ENCODE results near the gene FAM110A. TPM values are rescaled to one million over a fixed set of nuclear protein-coding genes. Genes with fewer than 3 reads are reported as not detected.

FAM110A gene
- polyA plus RNA-seq, 2 of the 4 experiments (the other 2 are of a cell fraction), result 3.1 to 4.4 TPM

DNA sequence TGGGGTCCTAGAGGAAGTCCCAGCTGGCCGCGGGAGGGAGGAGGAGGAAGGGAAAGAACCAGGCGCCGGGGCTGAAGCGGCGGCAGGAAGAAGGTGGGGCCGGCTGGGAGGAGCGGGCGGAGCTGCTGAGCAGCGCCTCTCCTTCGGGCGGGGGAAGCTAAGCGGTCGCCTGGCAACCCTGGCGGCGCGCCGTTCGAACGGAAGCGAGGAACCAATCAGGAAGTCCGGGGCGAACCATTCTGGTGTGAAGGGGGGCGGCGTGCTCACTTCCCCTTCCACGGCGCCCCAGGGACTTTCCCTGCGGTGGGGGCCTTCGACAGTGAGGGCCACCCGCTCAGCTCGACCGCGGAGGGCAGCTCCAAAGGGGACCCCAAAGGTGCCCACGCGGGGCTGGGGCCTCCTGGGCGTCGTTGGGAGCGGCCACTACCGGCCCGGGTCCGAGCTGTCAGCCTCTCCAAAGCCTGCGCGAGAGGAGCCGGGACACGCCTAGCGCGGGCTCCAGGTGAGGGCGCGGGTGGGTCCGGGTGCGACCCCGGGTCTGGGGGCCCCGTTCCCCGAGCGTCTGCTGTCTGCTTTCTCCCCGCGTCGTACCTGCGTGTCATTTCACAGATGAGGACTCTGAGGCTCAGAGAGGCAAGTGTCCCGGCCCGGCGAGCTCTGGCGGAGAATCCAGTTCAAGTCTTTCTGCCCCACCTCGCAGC lies at the start of gene FAM110A (continued):
- TF ChIP-seq CTCF (IDR thresholded peaks at IDR 0.05) (no peak), FOSL2 (IDR thresholded peaks at IDR 0.05) (no peak), FOSL2 (CRISPR knock-in tag; IDR thresholded peaks at IDR 0.05) (no peak), CBX2 (IDR thresholded peaks at IDR 0.05; ENCODE audit: borderline replicate concordance, low read depth) (no peak), PHF8 (IDR thresholded peaks at IDR 0.05; ENCODE audit: borderline replicate concordance, low read depth) (peak; percentile 71), ELK1 (IDR thresholded peaks at IDR 0.05; ENCODE audit: low read depth, low read length) (no peak), SMC3 (IDR thresholded peaks at IDR 0.05) (peak; percentile 10; the same call in 1 of the 3 replicates), POLR2A (IDR thresholded peaks at IDR 0.05; ENCODE audit: low read length) (peak; percentile 27; the same call in 1 of the 2 replicates)

- ChIA-PET POLR2A (no interaction called here), CTCF (no interaction called here)
- H3K4me3 ChIP-seq, result no peak overlapping the region
- no peak overlapping the region for H3K4me2 ChIP-seq
- TF ChIP-seq POLR2A (IDR thresholded peaks at IDR 0.05; ENCODE audit: low read length), result no peak
- no peaks in the 10 kb centered on the region for H3K4me1 ChIP-seq
- WGBS (ENCODE audit: missing lambda C conversion rate), result 2% methylated on average over 1 of the region's 1 CpG
- FAIRE-seq (peak; percentile 54), DNase-seq (ENCODE audit: low read depth in 1 of 2, low spot score in 1 of 2) (no peak), ATAC-seq (no peak)
- H3K9me3 ChIP-seq, result peaks cover 24% of the 10 kb centered on the region
- no peak overlapping the region for H3K27ac ChIP-seq
These were observed 45.7 kb upstream of the FAM110A start for GRCh38 chr20:787825-788224.

- CTCF ChIA-PET, result interaction anchor here (1.4 to 1.6 kb wide), 2 partner anchors 25 to 28 kb away, joined by 3 read pairs; no protein-coding TSS in a partner anchor
- no peaks in the 10 kb centered on the region for H3K4me1 ChIP-seq
- POLR2A ChIA-PET, result no interaction called here
- H3K4me2 ChIP-seq, result no peak overlapping the region
- H3K27ac ChIP-seq, result no peak overlapping the region
- ATAC-seq (no peak), FAIRE-seq (no peak), DNase-seq (ENCODE audit: low read depth in 1 of 2, low spot score in 1 of 2) (no peak)
- H3K4me3 ChIP-seq, result no peak overlapping the region
- no peak for TF ChIP-seq RFX5 (IDR thresholded peaks at IDR 0.05)
- peaks cover 3% of the 10 kb centered on the region; the same call in 1 of the 3 replicates for H3K9me3 ChIP-seq
- WGBS (ENCODE audit: missing lambda C conversion rate), result 7% methylated on average over 2 of the region's 2 CpGs
These were observed 42.5 kb upstream of the FAM110A start for GRCh38 chr20:791056-791455.

GRCh38 chr20:792248-792647 lies 41.3 kb upstream of the FAM110A start:
- Histone ChIP-seq H3K4me3 (no peak overlapping the region), H3K4me2 (no peak overlapping the region), H3K4me1 (no peaks in the 10 kb centered on the region), H3K27ac (no peak overlapping the region), H3K9me3 (peaks cover 2% of the 10 kb centered on the region; the same call in 1 of the 3 replicates)
- ChIA-PET CTCF (interaction anchor here (1.6 kb wide), 1 partner anchor 165 kb away, joined by 3 read pairs; no protein-coding TSS in a partner anchor), POLR2A (no interaction called here)
- FAIRE-seq (no peak), DNase-seq (ENCODE audit: low read depth in 1 of 2, low spot score in 1 of 2) (no peak), ATAC-seq (no peak)
- TF ChIP-seq MYC (IDR thresholded peaks at IDR 0.05; ENCODE audit: borderline replicate concordance, low read length) (no peak), KDM5A (IDR thresholded peaks at IDR 0.05) (no peak), E2F6 (IDR thresholded peaks at IDR 0.05; ENCODE audit: borderline replicate concordance, low read depth) (no peak), BHLHE40 (IDR thresholded peaks at IDR 0.05; ENCODE audit: low read depth, low read length) (no peak), HEYL (CRISPR knock-in tag; IDR thresholded peaks at IDR 0.05) (no peak), FOXS1 (CRISPR knock-in tag; IDR thresholded peaks at IDR 0.05) (no peak)
- 44% methylated on average over 18 of the region's 18 CpGs for WGBS (ENCODE audit: missing lambda C conversion rate)
